ENCODE data around the gene AATK. TPM values are rescaled to one million over a fixed set of nuclear protein-coding genes. Genes with fewer than 3 reads are reported as not detected.

The AATK gene
- total RNA-seq, 1 experiment from 2014 or later = not detected

- H3K27ac Mint-ChIP-seq (ENCODE audit: unreplicated experiment) = no peak overlapping the region
- no TSS peak for BruUV-seq (replicated peaks)
- peaks cover 7% of the 10 kb centered on the region for H3K36me3 Mint-ChIP-seq (ENCODE audit: insufficient read depth, unreplicated experiment)
- no peak for TF ChIP-seq CTCF (IDR thresholded peaks at IDR 0.05; ENCODE audit: unreplicated experiment)
- H3K27me3 Mint-ChIP-seq (ENCODE audit: unreplicated experiment) = no peaks in the 10 kb centered on the region
- intact Hi-C loops (cut with micrococcal nuclease; ENCODE audit: unreplicated experiment) = no loop called here
- no peaks in the 10 kb centered on the region for H3K9me3 Mint-ChIP-seq (ENCODE audit: low read depth, unreplicated experiment)
- H3K4me3 Mint-ChIP-seq (ENCODE audit: low read depth, unreplicated experiment) = no peak overlapping the region
- CTCF ChIA-PET = interaction anchor here (0.6 kb wide), 1 partner anchor 305 kb away, joined by 6 read pairs; no protein-coding TSS in a partner anchor
- DNase-seq = no peak
- H3K4me1 Mint-ChIP-seq (ENCODE audit: low read depth, unreplicated experiment) = no peaks in the 10 kb centered on the region
Observed at GRCh38 chr17:81198826-81199481, 32.9 kb upstream of the AATK start.

- Mint-ChIP-seq H3K27ac (ENCODE audit: unreplicated experiment) (no peak overlapping the region), H3K9me3 (ENCODE audit: low read depth, unreplicated experiment) (no peaks in the 10 kb centered on the region), H3K4me1 (ENCODE audit: low read depth, unreplicated experiment) (no peaks in the 10 kb centered on the region), H3K27me3 (ENCODE audit: unreplicated experiment) (no peaks in the 10 kb centered on the region), H3K36me3 (ENCODE audit: insufficient read depth, unreplicated experiment) (peaks cover 3% of the 10 kb centered on the region), H3K4me3 (ENCODE audit: low read depth, unreplicated experiment) (no peak overlapping the region)
- CTCF ChIA-PET = no interaction called here
- DNase-seq = no peak
- intact Hi-C loops (cut with micrococcal nuclease; ENCODE audit: unreplicated experiment) = no loop called here
- BruUV-seq (replicated peaks) = no TSS peak
- no peak for TF ChIP-seq CTCF (IDR thresholded peaks at IDR 0.05; ENCODE audit: unreplicated experiment)
Observed at GRCh38 chr17:81197831-81198490, 31.9 kb upstream of the AATK start.

- H3K4me1 Mint-ChIP-seq (ENCODE audit: low read depth, unreplicated experiment) = no peaks in the 10 kb centered on the region
- intact Hi-C loops (cut with micrococcal nuclease; ENCODE audit: unreplicated experiment) = no loop called here
- H3K27ac Mint-ChIP-seq (ENCODE audit: unreplicated experiment) = no peak overlapping the region
- no peak overlapping the region for H3K4me3 Mint-ChIP-seq (ENCODE audit: low read depth, unreplicated experiment)
- CTCF ChIA-PET = no interaction called here
- H3K36me3 Mint-ChIP-seq (ENCODE audit: insufficient read depth, unreplicated experiment) = no peaks in the 10 kb centered on the region
- no peak for DNase-seq
- TF ChIP-seq CTCF (IDR thresholded peaks at IDR 0.05; ENCODE audit: unreplicated experiment) = no peak
- H3K27me3 Mint-ChIP-seq (ENCODE audit: unreplicated experiment) = no peaks in the 10 kb centered on the region
- no peaks in the 10 kb centered on the region for H3K9me3 Mint-ChIP-seq (ENCODE audit: low read depth, unreplicated experiment)
- BruUV-seq (replicated peaks) = no TSS peak
Observed at GRCh38 chr17:81197409-81197795, 31.4 kb upstream of the AATK start.

DNA sequence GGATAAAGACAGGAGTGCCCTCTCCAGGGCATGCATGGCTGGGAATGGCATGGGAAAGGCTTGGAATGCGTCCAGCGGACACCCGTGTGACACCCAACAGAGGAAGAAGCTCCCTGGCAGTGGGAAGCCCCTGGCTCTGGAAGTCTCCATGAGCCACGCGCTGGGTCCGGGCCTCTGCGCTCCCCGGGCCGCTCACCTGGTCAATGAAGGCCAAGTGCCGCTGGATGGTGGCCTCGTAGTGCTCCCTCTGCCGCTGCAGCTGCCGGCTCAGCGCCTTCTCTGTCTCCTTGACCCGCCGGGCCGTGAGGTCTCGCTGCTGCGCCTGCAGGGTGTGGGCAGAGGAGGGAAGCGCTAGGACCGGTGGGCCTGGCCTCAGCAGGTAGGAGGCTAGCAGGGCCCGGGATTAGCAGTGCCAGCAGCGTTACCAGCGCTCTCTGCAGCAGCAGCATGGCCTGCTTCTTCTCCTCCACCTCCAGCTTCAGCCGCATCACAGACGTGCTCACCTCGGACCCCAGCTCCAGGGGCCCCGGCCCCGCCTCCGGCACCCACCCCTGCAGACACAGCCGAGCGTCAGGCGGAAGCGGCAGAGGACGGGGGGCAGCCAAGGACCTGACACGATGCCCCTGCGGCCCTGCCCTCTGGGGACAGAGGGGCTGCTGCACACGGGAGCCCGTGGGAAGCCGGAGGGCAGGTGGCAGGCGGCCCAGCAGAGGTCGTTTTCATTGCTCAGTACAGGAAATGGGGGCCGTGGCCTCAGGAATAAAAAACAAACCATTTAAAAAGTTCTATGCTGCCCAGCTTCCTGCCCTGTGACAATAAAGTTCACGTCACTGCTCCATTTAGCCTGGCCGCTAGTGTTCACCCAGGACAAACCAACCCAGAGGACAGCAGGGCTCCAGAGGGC lies 30.7 kb upstream of the AATK start:
- no peak for TF ChIP-seq CTCF (IDR thresholded peaks at IDR 0.05; ENCODE audit: unreplicated experiment)
- no TSS peak for BruUV-seq (replicated peaks)
- intact Hi-C loops (cut with micrococcal nuclease; ENCODE audit: unreplicated experiment) = no loop called here
- Mint-ChIP-seq H3K9me3 (ENCODE audit: low read depth, unreplicated experiment) (no peaks in the 10 kb centered on the region), H3K4me3 (ENCODE audit: low read depth, unreplicated experiment) (no peak overlapping the region), H3K4me1 (ENCODE audit: low read depth, unreplicated experiment) (no peaks in the 10 kb centered on the region), H3K36me3 (ENCODE audit: insufficient read depth, unreplicated experiment) (no peaks in the 10 kb centered on the region), H3K27ac (ENCODE audit: unreplicated experiment) (no peak overlapping the region), H3K27me3 (ENCODE audit: unreplicated experiment) (no peaks in the 10 kb centered on the region)
- CTCF ChIA-PET = interaction anchor here (0.7 kb wide), 1 partner anchor 250 kb away, joined by 3 read pairs; no protein-coding TSS in a partner anchor
- DNase-seq = no peak
